Measurements from ENCODE around the gene DGAT2.
"Not testable (repeated sequence)": the region's sequence is repeated elsewhere in the genome, so short reads cannot be mapped to it uniquely, and the experiment has no call there.

DGAT2 gene

GRCh38 chr11:75745807-75746206 lies 22.8 kb upstream of the DGAT2 start:
- H4K20me1 ChIP-seq (ENCODE audit: insufficient read depth, low read length): no peaks in the 10 kb centered on the region
- no peaks in the 10 kb centered on the region for H3K4me1 ChIP-seq (ENCODE audit: insufficient read depth, low read length)
- H2AFZ ChIP-seq (ENCODE audit: low read depth, low read length): no peak overlapping the region
- peaks cover 14% of the 10 kb centered on the region for H3K27me3 ChIP-seq (ENCODE audit: insufficient read depth, low read length, poor library complexity)
- no peak overlapping the region for H3K27ac ChIP-seq (ENCODE audit: low read length)
- H3K9me3 ChIP-seq (ENCODE audit: insufficient read depth, low read length, severe bottlenecking): no peaks in the 10 kb centered on the region
- H3K79me2 ChIP-seq (ENCODE audit: insufficient read depth, low read length): no peaks in the 10 kb centered on the region
- ATAC-seq (ENCODE audit: insufficient read depth, low read depth) (no peak), DNase-seq (no peak)
- H3K4me3 ChIP-seq (ENCODE audit: low read depth in 1 of 2, low read length in 2 of 2): no peak overlapping the region
- H3K36me3 ChIP-seq (ENCODE audit: insufficient read depth, low read length): no peaks in the 10 kb centered on the region
- H3K4me2 ChIP-seq (ENCODE audit: insufficient read depth, low read length): no peak overlapping the region
- H3K9ac ChIP-seq (ENCODE audit: low read depth, low read length): no peak overlapping the region
- TF ChIP-seq CTCF (IDR thresholded peaks at IDR 0.05; ENCODE audit: borderline replicate concordance, extremely low read depth, low read length, poor library complexity, severe bottlenecking): no peak
- TF ChIP-seq EZH2 (IDR thresholded peaks at IDR 0.05; ENCODE audit: borderline replicate concordance, low read depth, low read length, severe bottlenecking): no peak

- not testable (repeated sequence) for H3K9ac ChIP-seq (ENCODE audit: low read depth, low read length); H2AFZ ChIP-seq (ENCODE audit: low read depth, low read length); H3K27me3 ChIP-seq (ENCODE audit: insufficient read depth, low read length, poor library complexity); H3K9me3 ChIP-seq (ENCODE audit: insufficient read depth, low read length, severe bottlenecking); H4K20me1 ChIP-seq (ENCODE audit: insufficient read depth, low read length); DNase-seq; H3K36me3 ChIP-seq (ENCODE audit: insufficient read depth, low read length); ATAC-seq (ENCODE audit: insufficient read depth, low read depth); H3K4me3 ChIP-seq (ENCODE audit: low read depth in 1 of 2, low read length in 2 of 2); H3K27ac ChIP-seq (ENCODE audit: low read length); H3K4me2 ChIP-seq (ENCODE audit: insufficient read depth, low read length); H3K4me1 ChIP-seq (ENCODE audit: insufficient read depth, low read length); H3K79me2 ChIP-seq (ENCODE audit: insufficient read depth, low read length)
Measured at GRCh38 chr11:75748729-75749273, 19.8 kb upstream of the DGAT2 start.

GRCh38 chr11:75754933-75755332 lies 13.6 kb upstream of the DGAT2 start:
- H3K9ac ChIP-seq (ENCODE audit: low read depth, low read length); H3K4me3 ChIP-seq (ENCODE audit: low read depth in 1 of 2, low read length in 2 of 2); DNase-seq; H4K20me1 ChIP-seq (ENCODE audit: insufficient read depth, low read length); H3K79me2 ChIP-seq (ENCODE audit: insufficient read depth, low read length); ATAC-seq (ENCODE audit: insufficient read depth, low read depth); H3K9me3 ChIP-seq (ENCODE audit: insufficient read depth, low read length, severe bottlenecking); H2AFZ ChIP-seq (ENCODE audit: low read depth, low read length); H3K27me3 ChIP-seq (ENCODE audit: insufficient read depth, low read length, poor library complexity); H3K36me3 ChIP-seq (ENCODE audit: insufficient read depth, low read length); H3K4me1 ChIP-seq (ENCODE audit: insufficient read depth, low read length); H3K27ac ChIP-seq (ENCODE audit: low read length); H3K4me2 ChIP-seq (ENCODE audit: insufficient read depth, low read length): not testable (repeated sequence)

- no peaks in the 10 kb centered on the region for H3K4me1 ChIP-seq (ENCODE audit: insufficient read depth, low read length)
- no peak for TF ChIP-seq EZH2 (IDR thresholded peaks at IDR 0.05; ENCODE audit: borderline replicate concordance, low read depth, low read length, severe bottlenecking)
- no peak for TF ChIP-seq CTCF (IDR thresholded peaks at IDR 0.05; ENCODE audit: borderline replicate concordance, extremely low read depth, low read length, poor library complexity, severe bottlenecking)
- no peak overlapping the region for H3K4me3 ChIP-seq (ENCODE audit: low read depth in 1 of 2, low read length in 2 of 2)
- H3K79me2 ChIP-seq (ENCODE audit: insufficient read depth, low read length): no peaks in the 10 kb centered on the region
- no peak for ATAC-seq (ENCODE audit: insufficient read depth, low read depth)
- no peaks in the 10 kb centered on the region for H3K36me3 ChIP-seq (ENCODE audit: insufficient read depth, low read length)
- no peak overlapping the region for H3K4me2 ChIP-seq (ENCODE audit: insufficient read depth, low read length)
- no peak overlapping the region for H2AFZ ChIP-seq (ENCODE audit: low read depth, low read length)
- no peak overlapping the region for H3K27ac ChIP-seq (ENCODE audit: low read length)
- DNase-seq: no peak
- no peak overlapping the region for H3K9ac ChIP-seq (ENCODE audit: low read depth, low read length)
- H3K9me3 ChIP-seq (ENCODE audit: insufficient read depth, low read length, severe bottlenecking): no peaks in the 10 kb centered on the region
- H3K27me3 ChIP-seq (ENCODE audit: insufficient read depth, low read length, poor library complexity): peaks cover 5% of the 10 kb centered on the region
- H4K20me1 ChIP-seq (ENCODE audit: insufficient read depth, low read length): no peaks in the 10 kb centered on the region
Measured at GRCh38 chr11:75757651-75758050, 10.9 kb upstream of the DGAT2 start.
